Omental fat pad (tissue), 4 donors: ENCODE results near the gene PEAR1. TPM values are rescaled to one million over a fixed set of nuclear protein-coding genes. Genes with fewer than 3 reads are reported as not detected.

Experiments used
- ATAC-seq: fragments of 150-250 bp; one replicate; pipeline ENCODE4 v1.9.1; 2016; ENCODE audit warnings: mild to moderate bottlenecking, moderate library complexity; ENCODE audit not compliant: low FRiP score
- DNase-seq: peaks from one replicate; pipeline ENCODE4 v3.0.0-alpha.2; 2019; ENCODE audit warnings: low spot score
- total RNA-seq, 4 donors: library from RNA; depleted of rRNA; stranded (reverse); fragments of >200 nt; gene quantifications; one replicate each; pipeline ENCODE4 v1.1.0, GENCODE V29; 2016
- TF ChIP-seq, protein P1 (sequence below), 3 donors: fragments of 450-650 bp; IDR thresholded peaks; one replicate each; pipeline ENCODE4 v1.5.1; 2016 to 2017; ENCODE audit warnings: antibody characterized with exemption in 3 of 3, mild to moderate bottlenecking in 3 of 3, moderate library complexity in 2 of 3

Gene PEAR1
- total RNA-seq, 4 donors from 2014 or later: 5.4 to 29.5 (median 9.0) TPM

DNA sequence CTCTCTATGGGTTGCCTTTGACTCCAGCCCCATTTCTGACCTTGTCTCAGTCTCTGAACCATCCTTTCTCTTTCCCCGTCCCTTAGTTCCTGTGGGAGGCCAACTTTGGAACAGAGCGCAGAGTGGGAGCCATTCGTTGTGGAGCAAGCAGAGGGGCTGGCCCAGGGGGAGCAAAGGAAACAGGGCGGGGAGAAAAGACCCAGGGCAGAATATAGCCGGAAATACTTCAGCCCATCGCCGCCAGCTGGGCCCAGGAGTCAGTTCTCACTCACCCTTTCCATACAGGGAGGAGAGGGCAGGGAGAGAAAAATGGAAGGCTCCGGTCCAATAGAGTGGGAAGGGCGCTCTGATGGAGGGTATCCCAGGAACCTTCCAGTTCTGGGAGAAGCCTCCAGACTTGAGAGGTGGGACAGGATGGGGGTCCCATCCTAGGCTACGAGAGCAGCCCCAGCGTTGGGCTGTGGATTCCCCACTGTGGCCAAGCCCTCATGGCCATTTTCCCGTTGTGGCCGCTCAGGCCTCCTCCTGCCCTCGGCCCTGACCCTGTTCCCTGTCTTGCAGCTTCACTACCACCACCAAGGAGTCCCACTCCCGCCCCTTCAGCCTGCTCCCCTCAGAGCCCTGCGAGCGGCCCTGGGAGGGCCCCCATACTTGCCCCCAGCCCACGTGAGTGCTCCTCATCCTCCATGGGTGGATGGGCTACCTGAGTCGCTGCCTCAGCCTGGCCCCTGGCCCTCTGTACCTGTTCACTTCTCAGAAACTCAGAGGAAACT lies 10.9 kb downstream of the PEAR1 start:
- DNase-seq (no peak), ATAC-seq (no peak)
- TF ChIP-seq, protein P1, sequence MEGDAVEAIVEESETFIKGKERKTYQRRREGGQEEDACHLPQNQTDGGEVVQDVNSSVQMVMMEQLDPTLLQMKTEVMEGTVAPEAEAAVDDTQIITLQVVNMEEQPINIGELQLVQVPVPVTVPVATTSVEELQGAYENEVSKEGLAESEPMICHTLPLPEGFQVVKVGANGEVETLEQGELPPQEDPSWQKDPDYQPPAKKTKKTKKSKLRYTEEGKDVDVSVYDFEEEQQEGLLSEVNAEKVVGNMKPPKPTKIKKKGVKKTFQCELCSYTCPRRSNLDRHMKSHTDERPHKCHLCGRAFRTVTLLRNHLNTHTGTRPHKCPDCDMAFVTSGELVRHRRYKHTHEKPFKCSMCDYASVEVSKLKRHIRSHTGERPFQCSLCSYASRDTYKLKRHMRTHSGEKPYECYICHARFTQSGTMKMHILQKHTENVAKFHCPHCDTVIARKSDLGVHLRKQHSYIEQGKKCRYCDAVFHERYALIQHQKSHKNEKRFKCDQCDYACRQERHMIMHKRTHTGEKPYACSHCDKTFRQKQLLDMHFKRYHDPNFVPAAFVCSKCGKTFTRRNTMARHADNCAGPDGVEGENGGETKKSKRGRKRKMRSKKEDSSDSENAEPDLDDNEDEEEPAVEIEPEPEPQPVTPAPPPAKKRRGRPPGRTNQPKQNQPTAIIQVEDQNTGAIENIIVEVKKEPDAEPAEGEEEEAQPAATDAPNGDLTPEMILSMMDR (IDR thresholded peaks at IDR 0.05): no peak

DNA sequence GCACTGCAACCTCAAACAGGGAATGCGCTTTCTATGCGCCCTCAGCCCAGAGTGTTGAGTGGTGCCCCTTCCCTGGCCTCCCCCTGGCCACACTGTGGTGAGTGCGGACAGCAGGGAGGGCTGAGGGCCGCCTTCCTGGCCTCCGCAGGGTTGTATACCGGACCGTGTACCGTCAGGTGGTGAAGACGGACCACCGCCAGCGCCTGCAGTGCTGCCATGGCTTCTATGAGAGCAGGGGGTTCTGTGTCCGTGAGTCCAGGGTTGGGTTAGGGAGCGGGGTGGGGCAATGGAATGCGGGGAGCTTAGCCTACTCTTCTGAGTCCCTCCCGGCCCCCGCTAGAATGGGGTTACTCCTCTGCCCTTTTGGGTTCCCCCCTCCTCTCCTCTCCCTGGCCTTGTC lies 11.7 kb downstream of the PEAR1 start:
- DNase-seq (no peak), ATAC-seq (no peak)
- TF ChIP-seq, protein P1 (IDR thresholded peaks at IDR 0.05): no peak

DNA sequence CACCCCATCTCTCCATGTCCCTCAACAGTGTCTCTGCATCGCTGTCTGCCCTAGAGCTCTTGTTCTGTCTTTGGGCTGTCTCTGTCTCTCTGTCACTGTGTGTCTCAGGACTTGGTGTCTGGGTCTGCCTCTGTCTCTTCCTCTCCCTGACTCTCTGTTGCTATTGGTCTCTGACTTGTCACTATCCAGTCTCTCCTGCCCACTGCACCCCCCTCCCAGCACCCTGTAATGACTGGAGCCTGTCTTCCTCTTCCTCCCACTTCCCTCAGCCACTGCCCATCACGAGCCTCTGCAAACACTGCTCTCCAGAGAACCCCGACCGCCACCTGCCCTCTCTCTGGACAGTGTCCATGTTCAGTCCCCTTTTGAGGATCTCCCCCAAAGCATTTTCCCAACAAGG lies 12.1 kb downstream of the PEAR1 start:
- TF ChIP-seq, protein P1 (IDR thresholded peaks at IDR 0.05): no peak
- no peak for ATAC-seq
- DNase-seq: no peak

DNA sequence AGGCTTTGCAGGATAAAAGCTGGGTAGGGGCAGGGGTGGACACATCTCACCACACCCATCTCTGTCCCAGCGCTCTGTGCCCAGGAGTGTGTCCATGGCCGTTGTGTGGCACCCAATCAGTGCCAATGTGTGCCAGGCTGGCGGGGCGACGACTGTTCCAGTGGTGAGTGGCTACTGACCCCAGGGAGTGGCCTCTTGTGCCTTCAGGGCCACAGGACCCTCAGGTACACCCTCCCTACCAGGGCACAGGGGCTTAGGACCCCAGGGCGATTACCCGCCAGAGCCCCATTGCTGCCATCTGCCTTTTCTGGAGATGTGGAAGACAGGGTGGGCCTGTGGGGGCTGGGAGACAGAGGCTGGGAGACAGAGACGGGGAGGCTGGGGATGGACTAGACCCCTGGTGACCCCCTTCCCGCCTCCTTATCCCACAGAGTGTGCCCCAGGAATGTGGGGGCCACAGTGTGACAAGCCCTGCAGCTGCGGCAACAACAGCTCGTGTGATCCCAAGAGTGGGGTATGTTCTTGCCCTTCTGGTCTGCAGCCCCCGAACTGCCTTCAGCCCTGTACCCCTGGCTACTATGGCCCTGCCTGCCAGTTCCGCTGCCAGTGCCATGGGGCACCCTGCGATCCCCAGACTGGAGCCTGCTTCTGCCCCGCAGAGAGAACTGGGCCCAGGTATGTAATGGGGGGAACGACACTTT lies 12.8 kb downstream of the PEAR1 start:
- TF ChIP-seq, protein P1 (IDR thresholded peaks at IDR 0.05): no peak
- ATAC-seq: no peak

DNA sequence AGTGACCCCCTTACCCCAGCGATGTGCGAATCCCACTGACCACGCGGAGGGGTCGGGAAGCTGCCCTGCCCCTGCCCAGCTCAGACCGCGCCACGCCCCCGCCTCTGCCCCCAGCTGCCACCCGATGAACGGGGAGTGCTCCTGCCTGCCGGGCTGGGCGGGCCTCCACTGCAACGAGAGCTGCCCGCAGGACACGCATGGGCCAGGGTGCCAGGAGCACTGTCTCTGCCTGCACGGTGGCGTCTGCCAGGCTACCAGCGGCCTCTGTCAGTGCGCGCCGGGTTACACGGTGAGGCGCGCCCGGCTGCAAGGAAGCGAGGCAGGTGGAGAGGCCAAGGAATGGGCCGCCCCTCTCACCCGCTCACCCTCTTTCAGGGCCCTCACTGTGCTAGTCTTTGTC lies 15.0 kb downstream of the PEAR1 start:
- TF ChIP-seq, protein P1 (IDR thresholded peaks at IDR 0.05): no peak
- ATAC-seq (no peak), DNase-seq (no peak)

More for the DNA sequence above, 12.8 kb downstream of the PEAR1 start:
- no peak for DNase-seq

DNA sequence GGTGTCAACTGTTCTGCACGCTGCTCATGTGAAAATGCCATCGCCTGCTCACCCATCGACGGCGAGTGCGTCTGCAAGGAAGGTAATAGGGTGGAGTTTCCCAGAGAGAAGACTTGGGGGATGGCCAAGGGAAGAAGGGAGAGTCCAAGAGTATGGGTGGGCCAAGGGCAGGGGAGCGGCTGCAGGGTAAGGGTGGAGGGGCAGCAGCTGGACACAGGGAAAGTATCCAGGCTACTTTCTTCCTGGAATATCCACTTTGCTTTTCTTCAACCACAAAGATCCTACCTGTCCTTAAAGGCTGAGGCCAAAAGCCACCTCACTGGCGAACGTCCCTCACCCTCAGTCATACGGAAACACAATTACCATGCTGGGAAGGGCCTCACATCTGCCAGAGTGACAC lies 15.4 kb downstream of the PEAR1 start:
- TF ChIP-seq, protein P1 (IDR thresholded peaks at IDR 0.05): no peak
- DNase-seq (no peak), ATAC-seq (no peak)

DNA sequence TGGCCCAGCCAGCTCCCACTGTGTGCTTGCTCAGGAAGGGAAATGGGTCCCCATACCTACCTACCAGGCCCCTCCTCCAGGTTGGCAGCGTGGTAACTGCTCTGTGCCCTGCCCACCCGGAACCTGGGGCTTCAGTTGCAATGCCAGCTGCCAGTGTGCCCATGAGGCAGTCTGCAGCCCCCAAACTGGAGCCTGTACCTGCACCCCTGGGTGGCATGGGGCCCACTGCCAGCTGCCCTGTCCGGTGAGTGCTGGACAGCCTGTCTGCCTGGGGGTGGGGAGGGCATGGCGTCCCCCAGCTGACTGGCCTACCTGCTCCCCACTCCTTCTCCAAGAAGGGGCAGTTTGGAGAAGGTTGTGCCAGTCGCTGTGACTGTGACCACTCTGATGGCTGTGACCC lies 16.2 kb downstream of the PEAR1 start:
- ATAC-seq: no peak
- TF ChIP-seq, protein P1 (IDR thresholded peaks at IDR 0.05): no peak
- DNase-seq: no peak
